HG02970 (cell line): ENCODE data around the gene PPIA.
"Not testable (repeated sequence)": the region's sequence is repeated elsewhere in the genome, so short reads cannot be mapped to it uniquely, and the experiment has no call there.

Source experiments
- ATAC-seq: cut with Tn5 transposase; IDR thresholded peaks from one replicate; pipeline ENCODE4 v1.9.1; 2021; ENCODE audit warnings: mild to moderate bottlenecking, moderate library complexity, moderate number of reproducible peaks; ENCODE audit not compliant: unreplicated experiment, low FRiP score

The PPIA gene

DNA sequence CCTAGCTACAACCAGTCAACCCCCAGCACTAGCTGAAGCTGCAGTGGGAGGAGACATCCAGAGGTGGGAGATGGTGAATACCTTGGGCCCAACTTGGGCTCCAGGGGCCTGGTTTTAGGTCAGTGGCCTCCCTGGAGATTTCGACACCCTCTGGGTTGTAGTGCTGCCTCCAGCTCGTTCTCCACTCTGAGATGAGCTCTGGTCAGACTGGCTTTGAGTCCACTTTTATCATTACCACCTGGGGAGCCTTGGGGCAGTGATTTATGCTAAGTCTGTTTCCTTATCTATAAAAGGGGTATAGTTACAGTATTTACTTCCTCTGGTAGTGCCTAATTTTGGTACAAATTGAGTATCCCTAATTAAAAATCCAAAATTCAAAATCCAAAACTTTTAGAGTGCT, 22.8 kb downstream of the PPIA start:
- ATAC-seq, result no peak

DNA sequence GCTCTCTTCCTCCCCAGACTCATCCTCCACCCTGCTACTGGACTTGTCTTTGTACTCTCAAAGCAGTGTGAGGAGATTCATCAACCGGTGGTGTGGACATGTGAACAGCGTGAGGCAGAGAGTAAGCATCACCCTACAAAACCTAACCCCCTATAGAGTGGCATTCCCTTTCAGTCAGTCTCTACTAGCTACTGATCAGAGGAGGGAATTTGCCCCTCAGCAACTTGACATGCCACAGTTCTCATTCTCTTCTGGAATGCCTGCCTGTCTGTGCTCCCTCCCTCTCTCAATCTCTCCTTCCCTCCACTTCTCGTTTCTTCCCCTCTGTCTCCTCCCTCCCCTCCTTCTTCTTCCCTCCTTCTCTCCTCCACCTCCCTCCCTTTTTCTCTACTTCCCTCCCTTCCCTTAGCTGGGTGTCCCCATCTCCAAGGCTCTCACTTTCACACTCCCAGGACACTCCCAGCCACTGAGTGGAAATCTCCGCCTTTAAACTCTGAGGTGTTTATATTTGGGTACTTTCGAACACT, 26.8 kb downstream of the PPIA start:
- ATAC-seq, result no peak

DNA sequence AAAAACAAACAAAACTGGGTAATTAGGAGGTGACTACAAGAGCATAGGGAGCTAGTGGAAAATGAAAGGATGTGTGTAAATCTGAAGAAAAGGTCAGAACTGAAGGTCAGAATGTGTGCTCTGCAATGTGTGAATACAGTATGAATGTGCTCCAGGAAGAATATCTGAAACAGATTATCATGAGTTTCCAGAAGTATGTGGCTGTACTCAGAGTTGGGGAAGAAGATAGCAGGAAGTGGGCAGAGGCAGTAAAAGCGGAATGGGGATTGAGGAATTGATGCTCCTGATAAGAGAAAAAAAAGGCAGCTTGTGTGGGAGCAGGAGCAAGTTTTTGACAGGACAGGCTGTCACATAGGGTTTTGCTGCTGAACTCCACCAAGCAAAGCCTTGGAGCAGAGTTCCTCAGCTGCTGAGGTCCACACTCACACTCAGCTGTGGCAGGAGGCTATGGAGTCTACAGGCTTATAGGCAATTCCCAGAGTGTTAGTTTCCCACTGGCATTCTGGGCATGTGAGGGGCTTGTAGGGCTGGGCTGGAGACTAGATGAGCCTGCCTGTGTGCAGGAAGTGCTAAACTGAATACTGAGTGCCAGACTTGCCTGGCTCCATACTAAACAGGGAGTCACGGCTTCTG, 28.5 kb downstream of the PPIA start:
- no peak for ATAC-seq

GRCh38 chr7:44827567-44827966, 31.1 kb downstream of the PPIA start:
- no peak for ATAC-seq

GRCh38 chr7:44838751-44839150, 42.3 kb downstream of the PPIA start:
- ATAC-seq, result no peak

GRCh38 chr7:44842675-44843074, 46.2 kb downstream of the PPIA start:
- not testable (repeated sequence) for ATAC-seq

GRCh38 chr7:44843440-44843839, 47.0 kb downstream of the PPIA start:
- not testable (repeated sequence) for ATAC-seq

- ATAC-seq, result no peak
Measured at GRCh38 chr7:44845451-44845850, 49.0 kb downstream of the PPIA start.

DNA sequence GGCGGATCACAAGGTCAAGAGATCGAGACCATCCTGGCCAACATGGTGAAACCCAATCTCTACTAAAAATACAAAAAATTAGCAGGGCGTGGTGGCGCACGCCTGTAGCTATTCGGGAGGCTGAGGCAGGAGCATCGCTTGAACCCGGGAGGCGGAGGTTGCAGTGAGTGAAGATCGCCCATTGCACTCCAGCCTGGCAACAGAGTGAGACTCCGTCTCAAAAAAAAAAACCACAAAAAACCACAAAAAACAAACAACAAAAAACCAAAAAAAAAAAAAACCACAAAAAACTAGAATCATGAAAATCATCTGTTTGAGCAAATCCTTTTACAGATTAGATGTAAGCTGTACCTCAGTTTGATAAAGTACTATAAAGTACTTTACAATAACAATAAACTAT, 49.9 kb downstream of the PPIA start:
- not testable (repeated sequence) for ATAC-seq

DNA sequence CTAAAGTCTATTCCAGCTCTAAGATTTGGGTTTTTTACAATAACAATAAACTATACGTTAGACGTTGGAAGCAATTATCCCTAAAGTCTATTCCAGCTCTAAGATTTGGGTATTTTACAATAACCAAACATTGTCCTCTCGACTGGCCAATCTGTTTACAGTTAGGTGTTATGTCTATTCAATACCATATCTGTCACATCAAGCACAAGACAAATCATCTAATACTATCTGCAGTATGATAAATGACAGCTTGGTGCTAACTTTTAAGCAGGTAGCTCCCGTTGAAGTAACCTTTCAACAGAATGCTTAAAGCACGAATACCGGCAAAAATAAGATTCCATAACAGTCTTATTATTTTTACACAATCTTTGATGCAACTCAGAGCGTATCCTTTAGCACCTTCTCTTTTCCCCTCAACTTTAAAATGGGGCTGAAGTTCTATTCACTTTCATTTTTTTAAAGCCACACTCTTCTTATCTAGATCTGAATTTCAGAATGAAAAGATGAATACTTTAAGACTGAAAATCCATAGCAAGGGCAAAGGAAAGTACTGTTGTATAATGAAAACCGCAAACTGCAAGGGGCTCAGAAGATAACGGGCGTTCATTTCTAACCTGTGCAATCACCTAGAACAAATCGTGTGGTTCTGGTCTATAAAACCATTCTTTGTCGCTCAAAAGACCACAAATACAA, 50.5 kb downstream of the PPIA start:
- peak; percentile 0 for ATAC-seq

DNA sequence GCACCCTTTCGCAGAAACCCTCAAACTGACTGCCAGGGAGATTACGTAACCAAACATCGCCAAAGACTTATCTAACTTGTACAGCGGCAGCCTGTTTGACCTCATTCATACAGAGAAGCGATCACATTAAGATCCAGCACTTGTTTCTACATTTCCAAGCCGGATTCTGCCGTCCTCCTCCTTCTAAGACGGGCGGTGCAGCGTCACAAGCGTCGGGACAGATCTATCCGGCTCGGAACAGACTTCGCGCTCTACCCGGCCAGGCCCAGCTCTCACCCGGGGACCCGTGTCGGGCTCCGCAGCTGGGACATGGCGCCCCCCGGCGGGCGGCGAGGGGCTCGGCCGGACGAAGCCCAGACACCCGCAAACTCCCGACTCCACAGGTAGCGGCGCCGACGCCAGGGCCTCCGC, 51.0 kb downstream of the PPIA start:
- ATAC-seq, result peak; percentile 67

GRCh38 chr7:44847920-44848634, 51.6 kb downstream of the PPIA start, which contains the start of gene H2AZ2:
Gene H2AZ2, minus strand, starts transcription at chr7:44848087. Its CDS starts 116 bp downstream, at chr7:44847971.
- peak; percentile 88 for ATAC-seq

- no peak for ATAC-seq
Measured at GRCh38 chr7:44849259-44849884, 52.9 kb downstream of the PPIA start.

GRCh38 chr7:44849885-44850544, 53.5 kb downstream of the PPIA start:
- no peak for ATAC-seq

- ATAC-seq, result no peak
Measured at GRCh38 chr7:44852590-44852989, 56.1 kb downstream of the PPIA start.
